GM18526 (cell line): ENCODE data around the gene RAD23A.

Source experiments
- POLR2A ChIP-seq: IDR thresholded peaks from 3 replicates; pipeline ENCODE4 v1.6.1; 2011; ENCODE audit not compliant: insufficient read length; ENCODE audit errors: extremely low read depth

The RAD23A gene

DNA sequence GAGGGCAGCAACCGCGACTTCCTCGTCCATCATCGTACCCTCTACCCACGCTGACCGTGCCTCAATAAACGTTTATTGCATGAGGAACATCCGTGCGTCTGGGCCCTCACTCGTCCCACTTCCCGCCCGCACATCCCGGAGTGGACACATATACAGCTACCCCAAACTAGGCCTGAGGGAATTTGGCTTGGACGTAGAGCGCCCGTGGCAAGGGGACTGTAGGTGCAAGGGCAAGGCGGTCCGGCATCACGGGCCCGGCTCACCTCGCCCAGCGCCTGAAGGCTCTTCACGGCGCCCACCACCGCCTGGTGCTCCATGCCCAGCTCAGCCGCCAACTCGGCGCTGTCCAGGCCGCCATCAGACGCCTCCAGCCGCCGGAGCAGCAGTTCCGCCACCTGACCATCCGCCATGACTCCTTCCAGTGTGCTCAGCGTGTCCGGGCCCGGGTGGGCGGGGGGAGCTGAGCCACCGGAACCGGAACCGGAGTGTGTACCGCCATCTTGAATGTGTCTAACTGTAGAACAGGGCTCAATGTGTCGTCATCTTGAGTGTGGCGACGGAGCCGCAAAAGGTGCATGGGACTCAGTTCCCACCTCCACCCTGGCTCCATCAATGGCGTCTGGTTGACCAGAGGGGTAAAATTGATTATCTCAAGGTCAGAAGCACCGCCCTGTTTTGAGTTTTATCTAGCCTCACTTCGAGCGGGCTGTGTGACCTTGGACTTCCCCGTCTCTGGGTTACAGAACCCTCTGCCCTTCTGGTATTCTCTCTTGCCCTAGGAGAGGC is 12.2 kb upstream of the RAD23A start, which contains the start of gene FARSA:
Gene FARSA, minus strand, starts transcription at position 425 of the 786 bp plus-strand sequence. Its CDS starts 15 bp downstream, at position 410.
- TF ChIP-seq POLR2A, result peak; percentile 93

DNA sequence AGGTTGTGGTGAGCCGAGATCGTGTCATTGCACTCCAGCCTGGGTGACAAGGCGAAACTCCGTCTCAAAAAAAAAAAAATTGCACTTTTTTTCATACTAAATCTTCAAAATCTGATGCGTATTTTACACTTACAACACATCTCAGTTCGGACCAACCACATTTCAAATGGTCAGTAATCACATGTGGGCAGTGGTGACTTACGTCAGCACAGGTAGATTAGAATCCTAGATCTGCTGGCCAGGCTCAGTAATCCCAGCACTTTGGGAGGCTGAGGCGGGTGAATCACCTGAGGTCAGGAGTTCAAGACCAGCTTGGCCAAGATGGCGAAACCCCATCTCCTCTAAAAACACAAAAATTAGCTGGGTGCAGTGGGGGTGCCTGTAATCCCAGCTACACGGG is 10.6 kb upstream of the RAD23A start:
- TF ChIP-seq POLR2A, result no peak

DNA sequence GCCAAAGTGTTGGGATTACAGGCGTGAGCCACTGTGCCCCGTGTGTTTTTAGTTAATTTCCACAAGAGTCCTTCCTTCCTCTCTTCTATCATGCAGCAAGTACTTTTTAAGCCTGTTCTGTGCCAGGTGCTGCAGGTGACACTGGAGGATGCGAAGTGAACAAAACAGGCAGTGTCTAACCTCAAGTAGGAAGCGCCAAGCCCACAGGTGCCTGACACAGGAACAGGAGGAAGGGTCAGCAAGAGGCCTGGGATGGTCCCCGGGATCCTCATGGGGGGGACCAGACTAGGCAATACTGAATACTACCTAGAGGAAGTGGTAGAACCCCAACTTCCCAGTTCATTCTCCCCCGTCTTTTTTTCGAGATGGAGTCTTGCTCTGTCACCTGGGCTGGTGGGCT is 9.1 kb upstream of the RAD23A start:
- TF ChIP-seq POLR2A, result no peak

DNA sequence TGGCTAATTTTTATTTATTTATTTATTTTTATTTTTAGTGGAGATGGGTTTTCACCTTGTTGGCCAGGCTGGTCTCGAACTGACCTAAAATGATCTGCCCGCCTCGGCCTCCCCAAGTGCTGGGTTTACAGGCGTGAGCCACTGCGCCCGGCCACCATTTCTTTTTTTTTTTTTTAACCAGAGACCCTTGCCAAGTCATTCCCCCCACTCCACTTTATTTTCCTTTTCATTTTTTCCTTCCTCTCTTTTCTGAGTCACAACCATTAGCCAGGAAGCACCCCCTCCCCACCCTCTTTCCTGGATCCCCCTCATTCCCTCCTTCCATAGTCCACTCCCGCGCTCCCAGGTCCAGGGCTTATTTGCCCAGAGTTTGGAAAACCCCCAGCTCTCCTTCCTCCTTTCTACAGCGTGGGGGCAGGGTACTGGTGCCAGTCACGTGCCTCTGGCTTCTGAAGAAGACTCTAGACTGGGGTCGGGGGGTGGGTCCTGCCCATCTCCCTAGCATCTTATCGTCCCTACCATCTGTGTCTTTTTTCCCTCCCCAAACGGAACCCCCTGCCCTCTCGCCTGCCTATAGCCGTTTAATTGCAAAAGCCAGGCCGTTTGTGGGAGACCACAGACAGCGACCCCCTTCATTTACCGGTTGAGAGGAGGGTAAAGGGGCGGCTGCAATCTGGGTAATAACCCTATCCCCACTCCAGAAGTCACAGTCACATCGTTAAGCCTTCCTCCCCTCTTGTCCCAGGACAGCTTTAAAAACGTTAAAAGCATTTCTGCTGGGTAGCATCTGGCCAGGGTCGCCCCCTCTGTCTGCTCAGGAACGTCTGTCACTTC is 8.4 kb upstream of the RAD23A start:
- TF ChIP-seq POLR2A, result no peak

DNA sequence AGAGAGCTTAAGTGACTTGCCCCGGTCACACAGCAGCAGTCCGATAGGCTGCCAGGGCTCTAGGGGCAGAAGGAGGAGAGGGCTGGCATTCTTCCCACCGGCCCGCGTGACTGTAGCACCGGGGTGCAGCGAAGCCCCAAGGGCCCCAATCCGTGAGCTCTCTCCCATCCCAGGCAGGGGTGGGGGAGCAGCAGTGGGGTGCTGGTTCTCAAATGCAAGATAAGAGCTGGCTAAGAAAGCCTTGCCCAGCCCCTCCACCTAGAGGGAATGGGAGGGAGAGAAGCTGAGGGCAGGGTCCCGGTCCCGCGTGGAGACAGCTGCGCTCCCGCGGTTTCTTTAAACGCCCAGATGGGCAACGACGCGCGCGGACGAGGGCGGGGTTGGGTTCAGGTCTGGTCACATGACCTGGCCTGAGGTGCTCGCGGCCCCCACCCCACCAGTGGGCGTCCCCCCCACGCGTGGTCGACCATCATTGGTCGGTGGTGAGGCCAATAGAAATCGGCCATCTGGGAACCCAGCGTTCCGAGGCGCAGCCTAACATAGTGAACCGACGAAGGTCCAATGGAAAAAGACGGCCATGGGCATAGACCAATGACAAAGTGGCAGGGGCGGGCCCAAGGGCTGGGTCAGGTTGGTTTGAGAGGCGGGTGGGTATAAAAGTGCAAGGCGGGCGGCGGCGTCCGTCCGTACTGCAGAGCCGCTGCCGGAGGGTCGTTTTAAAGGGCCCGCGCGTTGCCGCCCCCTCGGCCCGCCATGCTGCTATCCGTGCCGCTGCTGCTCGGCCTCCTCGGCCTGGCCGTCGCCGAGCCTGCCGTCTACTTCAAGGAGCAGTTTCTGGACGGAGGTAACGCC is 7.5 kb upstream of the RAD23A start, which contains the start of gene CALR:
Gene CALR, plus strand, starts transcription at position 683 of the 852 bp plus-strand sequence. Its CDS starts 71 bp downstream, at position 754.
- TF ChIP-seq POLR2A, result peak; percentile 99

DNA sequence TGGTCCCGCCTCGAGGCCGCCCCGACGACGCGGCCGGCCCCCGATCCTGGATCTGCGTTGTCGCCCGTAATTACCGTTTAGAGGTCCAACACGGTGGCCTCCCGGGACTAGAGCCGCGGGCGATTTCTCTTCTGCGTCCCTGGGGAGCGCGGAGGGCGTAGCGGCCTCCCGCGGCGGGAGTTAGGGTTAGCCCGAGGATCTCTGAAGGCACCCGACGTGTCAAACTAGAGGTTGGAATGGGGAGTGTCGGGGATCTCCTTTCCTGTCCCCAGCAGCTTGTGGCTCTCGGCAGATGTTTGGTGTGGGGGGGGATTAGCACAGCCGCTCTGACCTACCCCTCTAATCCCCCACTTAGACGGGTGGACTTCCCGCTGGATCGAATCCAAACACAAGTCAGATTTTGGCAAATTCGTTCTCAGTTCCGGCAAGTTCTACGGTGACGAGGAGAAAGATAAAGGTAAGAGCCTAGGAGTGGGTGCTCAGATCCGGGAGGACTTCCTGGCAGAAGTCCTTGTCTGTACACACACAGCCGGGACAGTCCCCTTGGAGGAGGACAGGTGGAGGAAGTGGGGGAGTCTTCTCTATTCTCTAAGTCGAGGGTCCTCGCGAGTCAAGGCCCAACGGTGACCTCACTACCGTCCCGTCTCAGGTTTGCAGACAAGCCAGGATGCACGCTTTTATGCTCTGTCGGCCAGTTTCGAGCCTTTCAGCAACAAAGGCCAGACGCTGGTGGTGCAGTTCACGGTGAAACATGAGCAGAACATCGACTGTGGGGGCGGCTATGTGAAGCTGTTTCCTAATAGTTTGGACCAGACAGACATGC is 6.7 kb upstream of the RAD23A start:
- no peak for TF ChIP-seq POLR2A

DNA sequence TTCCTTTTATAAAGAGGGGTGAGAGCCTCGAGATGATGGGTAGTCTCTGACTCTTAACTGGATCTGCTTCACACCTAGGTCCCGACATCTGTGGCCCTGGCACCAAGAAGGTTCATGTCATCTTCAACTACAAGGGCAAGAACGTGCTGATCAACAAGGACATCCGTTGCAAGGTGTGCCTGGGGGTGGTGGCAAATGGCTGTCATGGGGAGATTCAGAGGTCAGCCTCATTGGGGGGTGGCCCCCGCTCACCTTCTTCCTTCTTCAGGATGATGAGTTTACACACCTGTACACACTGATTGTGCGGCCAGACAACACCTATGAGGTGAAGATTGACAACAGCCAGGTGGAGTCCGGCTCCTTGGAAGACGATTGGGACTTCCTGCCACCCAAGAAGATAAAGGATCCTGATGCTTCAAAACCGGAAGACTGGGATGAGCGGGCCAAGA is 5.7 kb upstream of the RAD23A start:
- TF ChIP-seq POLR2A, result no peak

DNA sequence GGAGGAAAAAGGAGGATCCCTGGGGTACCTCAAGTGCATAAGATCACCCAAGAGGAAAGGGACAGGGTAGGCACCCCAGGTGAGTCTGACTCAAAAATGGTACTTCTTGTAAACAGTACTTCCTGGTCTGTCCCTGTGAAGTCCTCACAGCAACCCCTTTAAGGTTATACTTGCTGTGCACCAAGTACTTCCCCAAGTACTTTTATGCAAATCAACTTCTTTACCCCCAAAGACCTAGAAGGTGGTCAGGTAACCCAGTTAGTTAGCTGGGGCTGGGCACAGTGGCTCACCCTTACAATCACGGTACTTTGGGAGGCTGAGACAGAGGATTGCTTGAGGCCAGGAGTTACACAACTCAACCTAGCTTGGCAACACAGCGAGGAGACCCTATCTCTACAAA is 4.8 kb upstream of the RAD23A start:
- TF ChIP-seq POLR2A, result no peak

DNA sequence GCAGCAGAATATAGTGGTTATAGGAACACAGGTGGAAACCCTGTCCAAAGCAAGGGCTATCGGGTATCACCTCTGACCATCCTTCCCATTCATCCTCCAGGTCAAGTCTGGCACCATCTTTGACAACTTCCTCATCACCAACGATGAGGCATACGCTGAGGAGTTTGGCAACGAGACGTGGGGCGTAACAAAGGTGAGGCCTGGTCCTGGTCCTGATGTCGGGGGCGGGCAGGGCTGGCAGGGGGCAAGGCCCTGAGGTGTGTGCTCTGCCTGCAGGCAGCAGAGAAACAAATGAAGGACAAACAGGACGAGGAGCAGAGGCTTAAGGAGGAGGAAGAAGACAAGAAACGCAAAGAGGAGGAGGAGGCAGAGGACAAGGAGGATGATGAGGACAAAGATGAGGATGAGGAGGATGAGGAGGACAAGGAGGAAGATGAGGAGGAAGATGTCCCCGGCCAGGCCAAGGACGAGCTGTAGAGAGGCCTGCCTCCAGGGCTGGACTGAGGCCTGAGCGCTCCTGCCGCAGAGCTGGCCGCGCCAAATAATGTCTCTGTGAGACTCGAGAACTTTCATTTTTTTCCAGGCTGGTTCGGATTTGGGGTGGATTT is 2.1 kb upstream of the RAD23A start:
- TF ChIP-seq POLR2A, result no peak

DNA sequence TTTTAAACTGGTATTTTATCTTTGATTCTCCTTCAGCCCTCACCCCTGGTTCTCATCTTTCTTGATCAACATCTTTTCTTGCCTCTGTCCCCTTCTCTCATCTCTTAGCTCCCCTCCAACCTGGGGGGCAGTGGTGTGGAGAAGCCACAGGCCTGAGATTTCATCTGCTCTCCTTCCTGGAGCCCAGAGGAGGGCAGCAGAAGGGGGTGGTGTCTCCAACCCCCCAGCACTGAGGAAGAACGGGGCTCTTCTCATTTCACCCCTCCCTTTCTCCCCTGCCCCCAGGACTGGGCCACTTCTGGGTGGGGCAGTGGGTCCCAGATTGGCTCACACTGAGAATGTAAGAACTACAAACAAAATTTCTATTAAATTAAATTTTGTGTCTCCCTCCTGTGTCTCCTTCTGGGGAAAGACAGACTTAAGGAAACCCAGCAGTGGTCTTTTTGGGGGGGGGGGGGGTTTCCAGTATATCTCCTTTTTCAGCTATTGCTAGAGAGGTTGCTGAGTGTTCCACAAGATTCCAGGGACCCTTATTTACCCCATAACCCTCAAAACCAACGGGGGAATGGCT is 1.5 kb upstream of the RAD23A start:
- no peak for TF ChIP-seq POLR2A

DNA sequence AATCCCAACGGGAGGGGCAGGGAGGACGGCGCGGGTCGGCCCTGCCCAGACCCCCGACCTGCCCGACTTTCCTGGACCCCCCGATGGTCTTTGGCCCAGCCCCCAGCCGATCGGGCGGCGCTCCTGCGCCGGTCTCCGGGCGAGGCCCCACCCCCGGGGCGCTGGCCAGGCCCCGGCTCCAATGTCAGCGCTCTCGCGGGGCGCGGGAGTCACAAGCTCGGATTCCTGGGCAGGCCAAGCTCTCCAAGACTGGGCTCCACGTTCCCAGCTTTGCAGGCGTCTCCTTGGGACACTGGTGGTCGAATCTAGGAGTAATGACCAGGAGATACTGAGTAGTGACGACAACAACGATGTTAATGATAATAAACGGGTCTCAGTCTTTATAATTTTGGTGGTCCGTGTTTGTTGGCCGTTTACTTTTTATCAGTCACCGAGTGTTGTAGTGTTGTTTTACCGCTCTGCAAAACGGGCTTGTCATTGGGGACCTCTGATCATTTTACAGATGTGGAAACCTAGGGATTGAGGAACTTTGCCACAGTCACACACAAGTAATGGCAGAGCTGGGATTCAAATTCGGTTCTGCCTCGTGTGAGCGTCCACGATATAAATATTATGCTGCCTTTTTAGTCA is 545 bp downstream of the RAD23A start:
- TF ChIP-seq POLR2A, result no peak

DNA sequence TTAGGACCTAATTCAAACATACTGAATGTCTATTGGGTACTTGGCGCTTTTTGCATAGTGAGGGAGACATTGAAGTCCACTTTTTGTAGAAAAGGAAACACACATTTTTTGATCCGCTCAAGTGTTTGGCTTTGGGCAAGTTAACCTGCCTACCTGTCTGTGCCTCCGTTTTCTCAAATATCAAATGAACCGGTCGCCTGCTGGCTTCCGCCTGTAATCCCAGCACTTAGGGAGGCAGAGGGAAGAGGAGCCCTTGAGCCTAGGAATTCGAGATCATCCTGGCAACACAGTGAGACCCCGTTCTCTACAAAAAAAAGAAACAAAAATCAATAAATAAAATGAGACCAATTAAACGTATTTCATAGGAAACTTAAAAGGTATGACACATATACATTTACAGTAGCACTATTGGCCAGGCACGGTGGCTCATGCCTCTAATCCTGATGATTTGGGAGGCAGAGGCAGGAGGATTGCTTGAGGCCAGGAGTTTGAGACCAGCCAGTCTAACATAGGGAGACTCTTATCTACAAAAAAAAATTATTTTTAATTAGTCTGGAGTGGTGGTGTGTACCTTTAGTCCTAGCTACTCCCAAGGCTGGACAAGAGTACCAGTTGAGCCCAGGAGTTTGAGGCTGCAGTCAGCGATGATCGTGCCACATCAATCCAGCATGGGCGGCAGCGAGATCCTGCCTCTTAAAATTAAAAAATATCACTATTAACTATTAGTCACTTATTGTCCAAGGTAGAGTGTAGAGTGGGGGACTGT is 1.3 kb downstream of the RAD23A start:
- no peak for TF ChIP-seq POLR2A
